GM19035 (cell line): Measurements from ENCODE around the gene TMEM218.
"Not testable (repeated sequence)": the region's sequence is repeated elsewhere in the genome, so short reads cannot be mapped to it uniquely, and the experiment has no call there.

Experiments used
- ATAC-seq: cut with Tn5 transposase; IDR thresholded peaks from one replicate; pipeline ENCODE4 v1.9.1; 2021; ENCODE audit not compliant: unreplicated experiment

TMEM218 gene

GRCh38 chr11:125056931-125057692 lies 54.3 kb downstream of the TMEM218 start:
- ATAC-seq = no peak

- ATAC-seq = not testable (repeated sequence)
Measured at GRCh38 chr11:125056111-125056510, 55.3 kb downstream of the TMEM218 start.

- no peak for ATAC-seq
Measured at GRCh38 chr11:125055107-125055715, 56.2 kb downstream of the TMEM218 start.

- ATAC-seq = no peak
Measured at GRCh38 chr11:125053167-125053566, 58.3 kb downstream of the TMEM218 start.

- ATAC-seq = no peak
Measured at GRCh38 chr11:125052047-125052446, 59.4 kb downstream of the TMEM218 start.

- ATAC-seq = no peak
Measured at GRCh38 chr11:125049164-125049792, 62.1 kb downstream of the TMEM218 start.
